ENCODE data around the gene TNFAIP8L3. TPM values are rescaled to one million over a fixed set of nuclear protein-coding genes. Genes with fewer than 3 reads are reported as not detected.
"Not testable (repeated sequence)": the region's sequence is repeated elsewhere in the genome, so short reads cannot be mapped to it uniquely, and the experiment has no call there.

TNFAIP8L3 gene
- under 1 TPM; 0.17 to 0.20 TPM for total RNA-seq

DNA sequence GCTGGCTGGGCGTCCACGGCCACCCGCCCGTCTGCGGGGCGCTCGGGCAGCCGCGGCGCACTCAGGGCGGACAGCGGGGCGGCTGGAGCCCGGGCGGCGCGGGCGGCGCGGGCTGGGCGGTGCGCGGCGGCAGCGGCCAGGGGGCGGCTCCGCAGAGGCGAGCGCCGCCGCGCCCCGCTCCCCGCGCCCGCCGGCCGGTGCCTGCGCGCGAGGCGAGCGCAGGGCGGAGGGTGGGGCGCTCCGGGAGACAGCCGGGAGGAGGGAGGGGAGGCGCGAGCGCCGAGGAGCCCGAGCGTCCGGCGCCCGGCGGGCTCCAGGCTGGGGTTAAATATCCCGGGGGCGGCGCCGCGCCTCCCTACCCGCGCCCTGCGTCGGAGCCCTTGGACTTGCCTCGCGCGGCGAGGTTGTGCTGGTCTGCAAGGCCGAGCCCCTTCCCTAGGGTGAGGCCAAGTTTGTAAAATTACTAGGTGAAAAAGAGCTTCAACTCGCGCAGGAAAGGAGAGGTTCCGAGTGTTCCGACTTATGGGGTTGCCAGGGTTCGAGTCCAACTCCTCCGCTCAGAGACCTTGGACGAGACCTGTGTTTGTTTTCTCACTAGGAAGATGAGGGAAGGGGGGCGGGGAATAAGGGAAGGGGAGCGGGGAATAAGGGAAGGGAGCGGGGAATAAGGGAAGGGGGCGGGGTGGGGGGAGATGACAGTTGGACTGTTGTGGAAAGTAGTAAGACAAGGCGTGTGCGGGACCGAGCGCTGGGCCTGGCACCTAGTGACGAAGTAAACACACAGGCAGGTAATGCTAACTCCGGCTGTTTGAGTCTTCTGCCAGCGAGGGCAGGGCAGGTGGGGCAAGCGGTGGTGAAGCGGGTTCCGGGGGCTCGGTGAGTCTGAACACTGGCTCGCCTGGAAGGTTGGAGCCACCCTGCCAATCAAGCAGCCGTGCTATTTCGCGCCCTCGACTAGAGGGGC, at the start of gene TNFAIP8L3:
Gene TNFAIP8L3, minus strand, starts transcription at position 301 of the 964 bp plus-strand sequence. CDS start 311 bp downstream, outside the sequence.
- Mint-ChIP-seq H3K27ac (no peak within 1 kb of the TSS), H3K27me3 (peaks cover 92% of the 10 kb centered on the region), H3K4me3 (peak within 1 kb of the TSS; percentile 77), H3K4me1 (peaks cover 9% of the 10 kb centered on the region), H3K9me3 (no peaks in the 10 kb centered on the region), H3K36me3 (no peaks in the 10 kb centered on the region)
- POLR2A ChIA-PET = interaction anchor here (0.7 kb wide), 1 partner anchor 40 kb away, joined by 4 read pairs; no protein-coding TSS in a partner anchor
- ATAC-seq (ENCODE audit: low read depth) (peak; percentile 68), DNase-seq (peak; percentile 44)

DNA sequence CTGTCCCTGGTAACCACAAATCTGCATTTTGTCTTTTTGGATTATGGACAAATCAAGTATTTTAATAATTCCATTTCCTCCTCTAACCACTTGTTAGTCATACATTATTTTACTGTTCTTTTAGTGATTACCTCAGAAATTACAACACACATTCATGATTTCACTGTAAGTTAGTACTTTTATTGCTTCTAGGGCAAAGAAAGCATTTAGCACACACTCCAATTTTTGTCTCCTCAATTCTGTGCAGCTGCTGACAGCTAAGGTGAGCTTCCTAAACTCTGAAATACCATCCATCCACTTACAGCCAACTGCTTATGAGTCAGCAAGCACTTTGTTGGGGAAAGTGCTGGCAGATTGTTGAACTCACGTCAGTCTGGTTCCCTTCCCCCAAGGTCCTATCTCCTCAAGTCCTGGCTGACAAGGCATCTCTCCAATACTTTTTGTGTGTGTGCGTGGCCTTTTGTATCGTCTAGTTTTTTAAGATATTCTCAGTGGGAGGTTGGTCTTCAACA, 49.4 kb upstream of the TNFAIP8L3 start:
- no peak overlapping the region for H3K4me3 Mint-ChIP-seq
- ATAC-seq (ENCODE audit: low read depth) (no peak), DNase-seq (no peak)
- no peak overlapping the region for H3K27ac Mint-ChIP-seq
- POLR2A ChIA-PET = no interaction called here
- peaks cover 37% of the 10 kb centered on the region for H3K27me3 Mint-ChIP-seq
- H3K4me1 Mint-ChIP-seq = no peaks in the 10 kb centered on the region
- H3K9me3 Mint-ChIP-seq = peaks cover 1% of the 10 kb centered on the region
- H3K36me3 Mint-ChIP-seq = no peaks in the 10 kb centered on the region

DNA sequence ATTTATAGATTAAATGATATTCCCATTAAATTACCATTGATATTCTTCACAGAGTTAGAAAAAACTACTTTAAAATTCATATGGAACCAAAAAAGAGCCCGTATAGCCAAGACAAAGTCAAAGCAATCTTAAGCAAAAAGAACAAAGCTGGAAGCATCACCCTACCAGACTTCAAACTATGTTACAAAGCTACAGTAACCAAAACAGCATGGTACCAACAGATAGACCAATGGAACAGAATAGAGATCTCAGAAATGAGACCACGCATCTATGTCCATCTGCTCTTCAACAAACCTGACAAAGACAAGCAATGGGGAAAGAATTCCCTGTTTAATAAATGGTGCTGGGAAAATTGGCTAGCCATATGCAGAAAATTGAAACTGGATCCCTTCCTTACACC, 45.6 kb upstream of the TNFAIP8L3 start:
- H3K4me1 Mint-ChIP-seq; POLR2A ChIA-PET; H3K27ac Mint-ChIP-seq; H3K4me3 Mint-ChIP-seq; ATAC-seq (ENCODE audit: low read depth); H3K36me3 Mint-ChIP-seq; DNase-seq; H3K9me3 Mint-ChIP-seq: not testable (repeated sequence)
- H3K27me3 Mint-ChIP-seq = peaks cover 32% of the 10 kb centered on the region

GRCh38 chr15:51139091-51139490, 44.4 kb upstream of the TNFAIP8L3 start:
- Mint-ChIP-seq H3K4me3 (no peak overlapping the region), H3K36me3 (no peaks in the 10 kb centered on the region), H3K27me3 (peaks cover 31% of the 10 kb centered on the region), H3K9me3 (peaks cover 1% of the 10 kb centered on the region), H3K27ac (no peak overlapping the region), H3K4me1 (peaks cover 1% of the 10 kb centered on the region)
- POLR2A ChIA-PET = no interaction called here
- ATAC-seq (ENCODE audit: low read depth) = no peak
- no peak for DNase-seq

DNA sequence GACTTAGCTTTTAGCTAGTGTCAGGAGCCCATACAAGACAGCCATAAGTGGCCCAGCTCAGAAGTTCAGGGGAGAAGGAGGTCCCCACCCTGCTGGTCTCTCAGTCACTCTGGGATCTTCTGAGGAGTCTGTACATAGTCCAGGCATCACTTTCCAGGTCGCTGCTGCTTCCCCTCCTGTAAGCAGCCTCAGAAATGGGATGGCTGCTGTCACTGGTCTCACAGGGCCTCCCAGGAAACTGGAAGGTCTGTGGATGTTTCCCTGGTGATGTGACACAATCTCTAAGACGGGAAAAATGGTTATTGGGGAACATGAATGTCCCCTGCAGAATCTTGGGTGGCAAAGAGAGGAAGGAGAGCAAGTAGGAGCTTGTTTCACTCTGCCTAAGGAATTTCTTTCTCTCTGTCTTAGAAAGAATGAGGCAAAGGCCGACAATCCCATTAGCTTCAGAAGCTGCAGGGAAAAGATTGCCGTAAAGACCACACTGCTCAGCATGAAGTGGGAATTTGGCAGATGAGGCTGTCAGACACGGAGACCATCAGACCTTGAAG, 43.2 kb upstream of the TNFAIP8L3 start:
- no peak for DNase-seq
- H3K4me3 Mint-ChIP-seq = no peak overlapping the region
- H3K36me3 Mint-ChIP-seq = no peaks in the 10 kb centered on the region
- POLR2A ChIA-PET = no interaction called here
- H3K4me1 Mint-ChIP-seq = peaks cover 1% of the 10 kb centered on the region
- peaks cover 24% of the 10 kb centered on the region for H3K27me3 Mint-ChIP-seq
- no peaks in the 10 kb centered on the region for H3K9me3 Mint-ChIP-seq
- no peak for ATAC-seq (ENCODE audit: low read depth)
- H3K27ac Mint-ChIP-seq = no peak overlapping the region

GRCh38 chr15:51137024-51137423, 42.3 kb upstream of the TNFAIP8L3 start:
- POLR2A ChIA-PET = no interaction called here
- ATAC-seq (ENCODE audit: low read depth) = no peak
- Mint-ChIP-seq H3K27ac (no peak overlapping the region), H3K36me3 (no peaks in the 10 kb centered on the region), H3K27me3 (peaks cover 25% of the 10 kb centered on the region), H3K9me3 (no peaks in the 10 kb centered on the region), H3K4me1 (peaks cover 1% of the 10 kb centered on the region), H3K4me3 (no peak overlapping the region)
- DNase-seq = no peak

GRCh38 chr15:51135276-51135675, 40.6 kb upstream of the TNFAIP8L3 start:
- peaks cover 1% of the 10 kb centered on the region for H3K4me1 Mint-ChIP-seq
- no peak overlapping the region for H3K4me3 Mint-ChIP-seq
- no peaks in the 10 kb centered on the region for H3K36me3 Mint-ChIP-seq
- no peak overlapping the region for H3K27ac Mint-ChIP-seq
- POLR2A ChIA-PET = no interaction called here
- no peaks in the 10 kb centered on the region for H3K9me3 Mint-ChIP-seq
- peaks cover 14% of the 10 kb centered on the region for H3K27me3 Mint-ChIP-seq
- ATAC-seq (ENCODE audit: low read depth) = no peak
- DNase-seq = no peak

DNA sequence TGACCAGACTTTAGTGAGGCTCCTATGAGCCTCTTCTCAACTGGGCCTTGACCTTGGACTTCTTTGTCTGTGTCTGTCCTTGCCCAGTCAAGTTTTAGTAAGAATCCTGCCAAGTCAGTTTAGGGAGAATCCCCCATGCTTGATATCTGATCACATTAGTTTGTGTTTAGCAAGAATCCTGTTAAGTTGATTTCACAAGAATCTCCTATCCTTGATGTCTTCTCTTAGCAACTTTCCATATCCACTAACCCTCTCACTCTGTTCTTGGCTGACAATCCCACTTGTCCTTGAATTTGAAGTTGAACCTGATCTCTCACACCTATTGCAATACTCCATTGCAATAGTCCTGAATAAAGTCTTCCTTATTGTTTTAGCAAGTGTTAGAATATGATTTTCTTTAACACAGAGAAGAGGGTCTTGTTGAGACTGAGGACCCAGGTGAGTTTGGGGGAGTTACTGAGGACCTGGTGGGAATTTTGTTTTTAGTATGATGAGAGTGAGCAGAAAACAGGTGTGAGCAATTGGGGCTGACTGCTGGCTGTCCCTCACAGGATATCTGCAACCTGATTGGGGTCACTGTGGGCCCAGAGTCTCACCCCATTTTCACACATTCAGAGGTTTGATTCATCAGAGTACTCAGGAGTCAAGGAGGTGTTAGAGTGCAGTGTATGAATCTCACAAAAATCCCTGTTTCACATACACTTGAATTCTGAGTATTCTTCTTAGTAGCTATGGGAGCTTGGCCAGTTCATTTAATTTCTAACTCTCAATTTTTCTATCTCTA, 39.9 kb upstream of the TNFAIP8L3 start:
- Mint-ChIP-seq H3K4me3 (no peak overlapping the region), H3K9me3 (no peaks in the 10 kb centered on the region), H3K27ac (no peak overlapping the region), H3K27me3 (peaks cover 14% of the 10 kb centered on the region), H3K36me3 (no peaks in the 10 kb centered on the region), H3K4me1 (peaks cover 1% of the 10 kb centered on the region)
- DNase-seq (no peak), ATAC-seq (ENCODE audit: low read depth) (no peak)
- POLR2A ChIA-PET = no interaction called here

DNA sequence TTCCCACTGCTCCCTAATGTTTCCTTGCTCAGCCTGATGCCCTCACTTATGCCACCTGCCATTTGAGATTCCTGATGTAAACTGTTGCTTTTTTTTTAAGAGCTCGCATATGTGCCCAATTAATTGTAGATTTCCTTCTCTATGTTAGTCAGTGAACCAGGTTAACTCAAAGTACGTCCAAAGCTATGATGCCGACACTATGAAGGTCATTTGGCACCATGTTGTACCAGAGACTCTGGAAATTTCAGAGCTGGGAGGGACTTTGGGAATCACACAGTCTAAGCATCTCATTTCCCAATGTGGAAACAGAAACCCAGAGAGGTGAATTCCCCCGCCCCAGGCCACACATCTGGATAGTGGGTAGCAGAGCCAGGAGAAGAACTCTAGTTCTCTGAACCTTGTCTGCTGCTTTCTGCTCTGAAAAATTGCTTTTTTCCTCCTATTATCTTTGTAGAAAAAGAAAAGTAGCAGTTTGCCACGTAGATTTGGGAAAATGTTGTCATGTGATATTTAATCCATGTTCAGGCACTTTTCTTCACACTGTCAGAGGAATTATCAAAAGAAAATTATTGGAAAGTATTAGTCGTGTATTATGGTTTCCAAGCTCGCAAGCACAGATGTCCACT, 38.5 kb upstream of the TNFAIP8L3 start:
- peaks cover 1% of the 10 kb centered on the region for H3K4me1 Mint-ChIP-seq
- no peak overlapping the region for H3K27ac Mint-ChIP-seq
- ATAC-seq (ENCODE audit: low read depth) (no peak), DNase-seq (no peak)
- H3K9me3 Mint-ChIP-seq = no peaks in the 10 kb centered on the region
- H3K27me3 Mint-ChIP-seq = peaks cover 11% of the 10 kb centered on the region
- POLR2A ChIA-PET = no interaction called here
- no peak overlapping the region for H3K4me3 Mint-ChIP-seq
- no peaks in the 10 kb centered on the region for H3K36me3 Mint-ChIP-seq

- Mint-ChIP-seq H3K27ac (no peak overlapping the region), H3K27me3 (peaks cover 8% of the 10 kb centered on the region), H3K9me3 (no peaks in the 10 kb centered on the region), H3K36me3 (no peaks in the 10 kb centered on the region), H3K4me3 (no peak overlapping the region), H3K4me1 (peaks cover 2% of the 10 kb centered on the region)
- POLR2A ChIA-PET = no interaction called here
- DNase-seq = no peak
- no peak for ATAC-seq (ENCODE audit: low read depth)
Observed at GRCh38 chr15:51132384-51133139, 37.9 kb upstream of the TNFAIP8L3 start.

DNA sequence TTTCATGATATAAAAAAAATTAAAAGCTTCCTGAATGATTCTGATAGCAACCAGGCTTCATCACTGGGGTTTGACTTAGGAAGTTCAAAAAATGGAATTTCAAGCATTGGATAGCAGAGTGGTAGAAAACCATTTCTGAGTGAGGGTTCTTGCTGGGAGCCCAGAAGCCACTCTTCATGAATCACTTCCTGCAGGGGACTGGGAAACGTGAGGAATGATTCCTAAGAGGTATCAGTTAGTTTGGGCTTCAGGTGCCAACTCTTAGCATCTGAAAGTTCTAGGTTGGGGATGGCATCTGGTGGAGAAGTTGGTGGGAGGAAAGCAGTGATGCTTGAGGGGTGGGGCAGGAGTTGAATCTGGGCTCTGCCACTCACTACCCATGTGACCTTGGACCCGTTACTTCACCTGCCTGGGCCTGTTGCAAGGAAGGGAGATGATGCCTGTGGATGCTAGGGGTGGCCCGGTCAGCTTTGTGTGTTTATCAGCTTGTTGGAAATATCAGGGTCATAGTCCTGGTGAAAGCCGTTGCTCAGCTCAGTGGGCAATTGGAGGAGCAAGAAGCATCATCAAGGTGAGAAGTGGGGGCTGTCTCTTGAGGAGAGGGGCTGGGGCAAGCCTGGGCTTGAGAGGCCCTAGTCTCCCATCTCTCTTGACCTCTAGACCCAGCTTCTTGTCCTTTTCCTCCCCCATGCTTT, 37.0 kb upstream of the TNFAIP8L3 start:
- ATAC-seq (ENCODE audit: low read depth) (no peak), DNase-seq (no peak)
- H3K36me3 Mint-ChIP-seq = no peaks in the 10 kb centered on the region
- no peak overlapping the region for H3K4me3 Mint-ChIP-seq
- POLR2A ChIA-PET = no interaction called here
- H3K4me1 Mint-ChIP-seq = peaks cover 6% of the 10 kb centered on the region
- H3K27ac Mint-ChIP-seq = no peak overlapping the region
- H3K27me3 Mint-ChIP-seq = peaks cover 8% of the 10 kb centered on the region
- no peaks in the 10 kb centered on the region for H3K9me3 Mint-ChIP-seq

GRCh38 chr15:51130344-51130743, 35.6 kb upstream of the TNFAIP8L3 start:
- ATAC-seq (ENCODE audit: low read depth) (no peak), DNase-seq (no peak)
- Mint-ChIP-seq H3K36me3 (no peaks in the 10 kb centered on the region), H3K4me1 (peaks cover 11% of the 10 kb centered on the region), H3K4me3 (no peak overlapping the region), H3K27me3 (peaks cover 15% of the 10 kb centered on the region), H3K9me3 (no peaks in the 10 kb centered on the region), H3K27ac (no peak overlapping the region)
- POLR2A ChIA-PET = no interaction called here
